NCI-H69 (cell line): ENCODE measurements around the gene LHFPL6.
A peak's percentile ranks its signal among the peaks of the same experiment; 100 is the strongest.

ENCODE experiments used
- DNase-seq: peaks from one replicate; lab custom pipeline; 2025; lab: John Stamatoyannopoulos, UW

Gene LHFPL6

DNA sequence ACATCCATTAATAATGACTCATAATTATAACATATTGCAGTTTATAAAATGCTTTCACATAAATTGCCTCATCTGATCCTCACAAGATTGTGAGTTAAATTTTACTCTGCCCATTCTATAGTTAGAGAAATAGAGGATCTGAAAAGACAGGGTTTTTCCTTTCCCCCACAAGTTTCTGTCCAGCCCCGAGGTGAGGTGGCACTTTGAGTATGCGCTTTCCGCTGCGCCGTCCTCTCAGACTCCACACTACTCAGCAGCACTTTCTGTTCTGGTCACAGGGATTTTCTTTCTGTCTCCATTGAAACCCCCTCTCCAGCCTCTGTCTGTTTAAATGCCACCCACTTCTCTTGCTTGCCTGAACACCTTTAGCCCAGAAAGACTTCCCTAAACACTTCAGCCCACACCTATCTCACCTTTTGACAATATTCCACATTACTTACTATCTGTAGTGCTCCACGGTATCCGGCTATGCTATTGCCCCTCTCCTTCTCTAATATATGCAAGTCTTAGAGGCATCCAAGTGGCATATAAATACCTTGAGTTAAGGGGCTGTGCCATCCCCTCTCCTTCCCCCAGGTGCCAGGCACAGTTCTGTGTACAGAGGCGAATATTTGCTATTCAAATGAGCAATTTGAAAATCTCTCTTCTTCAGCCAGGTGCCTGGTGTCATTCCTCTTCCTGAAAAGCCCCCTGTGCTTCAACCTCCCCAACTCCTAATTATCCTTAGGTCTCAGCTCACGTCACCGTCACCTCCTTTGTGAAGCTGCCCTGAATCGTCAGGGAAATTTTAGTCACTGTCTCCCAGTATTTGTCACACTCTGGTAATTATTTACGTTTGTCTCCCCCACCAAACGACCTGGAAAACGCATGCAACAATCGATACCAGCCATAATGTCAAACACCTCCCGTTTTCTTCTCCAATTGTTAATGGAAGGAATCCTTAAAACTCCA, 296.1 kb downstream of the LHFPL6 start:
- DNase-seq, result peak; percentile 42

GRCh38 chr13:39302820-39303219, 300.2 kb downstream of the LHFPL6 start:
- DNase-seq, result no peak

- no peak for DNase-seq
Measured at GRCh38 chr13:39298951-39299350, 304.0 kb downstream of the LHFPL6 start.

- no peak for DNase-seq
Measured at GRCh38 chr13:39297664-39298171, 305.3 kb downstream of the LHFPL6 start.

DNA sequence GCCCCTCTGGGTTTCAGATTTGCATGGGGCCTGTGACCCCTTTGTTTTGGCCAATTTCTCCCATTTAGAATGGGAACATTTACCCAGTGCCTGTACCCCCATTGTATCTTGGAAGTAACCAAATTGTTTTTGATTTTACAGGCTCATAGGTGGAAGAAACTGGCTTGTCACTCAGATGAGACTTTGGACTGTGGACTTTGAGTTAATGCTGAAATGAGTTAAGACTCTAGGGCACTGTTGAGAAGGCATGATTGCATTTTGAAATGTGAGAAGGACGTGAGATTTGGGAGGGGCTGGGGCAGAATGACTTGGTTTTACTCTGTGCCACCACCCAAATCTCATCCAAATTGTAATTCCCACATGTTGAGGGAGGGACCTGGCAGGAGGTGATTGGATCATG, 306.0 kb downstream of the LHFPL6 start:
- no peak for DNase-seq

DNA sequence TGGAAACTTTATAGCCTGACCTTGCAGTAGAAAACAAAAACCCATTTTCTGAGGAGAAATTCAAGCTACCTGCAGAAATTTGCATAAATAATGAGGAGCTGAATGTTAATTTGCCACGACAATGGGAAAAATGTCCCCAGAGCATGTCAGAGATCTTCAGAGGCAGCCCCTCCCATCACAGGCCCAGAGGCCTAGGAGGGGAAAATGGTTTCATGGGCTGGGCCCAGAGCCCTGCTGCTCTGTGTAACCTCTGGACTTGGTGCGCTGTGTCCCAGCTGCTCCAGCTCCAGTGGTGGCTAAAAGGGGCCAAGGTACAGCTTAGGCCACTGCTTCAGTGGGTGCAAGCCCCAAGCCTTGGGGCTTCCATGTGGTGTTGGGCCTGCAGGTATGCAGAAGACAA, 306.8 kb downstream of the LHFPL6 start:
- DNase-seq, result no peak
